Activated CD8-positive, alpha-beta memory T cell treated with anti-CD3 and anti-CD28 coated beads, Interleukin-2, amount 50 U/mL, for 1 hour (primary cell): Measurements from ENCODE around the gene NFKBIE.
"Not testable (repeated sequence)": the region's sequence is repeated elsewhere in the genome, so short reads cannot be mapped to it uniquely, and the experiment has no call there.

Experiments used
- DNase-seq: peaks from one replicate; pipeline ENCODE4 v3.0.0-alpha.2; 2020; ENCODE audit errors: extremely low read depth

NFKBIE gene

GRCh38 chr6:44245912-44246662 is 19.3 kb downstream of the NFKBIE start:
- no peak for DNase-seq

- no peak for DNase-seq
Measured at GRCh38 chr6:44245391-44245911, 19.9 kb downstream of the NFKBIE start.

GRCh38 chr6:44243345-44243744 is 22.0 kb downstream of the NFKBIE start:
- no peak for DNase-seq

- no peak for DNase-seq
Measured at GRCh38 chr6:44238687-44239350, 26.5 kb downstream of the NFKBIE start.

- no peak for DNase-seq
Measured at GRCh38 chr6:44237813-44238433, 27.4 kb downstream of the NFKBIE start.

GRCh38 chr6:44237021-44237812 is 28.1 kb downstream of the NFKBIE start:
- DNase-seq: no peak

GRCh38 chr6:44235891-44236516 is 29.3 kb downstream of the NFKBIE start:
- no peak for DNase-seq

GRCh38 chr6:44235269-44235668 is 30.1 kb downstream of the NFKBIE start:
- DNase-seq: no peak

- no peak for DNase-seq
Measured at GRCh38 chr6:44234101-44235025, 31.0 kb downstream of the NFKBIE start.

- DNase-seq: no peak
Measured at GRCh38 chr6:44233567-44234100, 31.7 kb downstream of the NFKBIE start.

GRCh38 chr6:44232676-44233566 is 32.4 kb downstream of the NFKBIE start:
- no peak for DNase-seq

GRCh38 chr6:44231426-44231825 is 33.9 kb downstream of the NFKBIE start:
- DNase-seq: not testable (repeated sequence)

GRCh38 chr6:44230034-44230675 is 35.2 kb downstream of the NFKBIE start:
- DNase-seq: no peak

GRCh38 chr6:44229376-44230033 is 35.8 kb downstream of the NFKBIE start:
- DNase-seq: no peak

- no peak for DNase-seq
Measured at GRCh38 chr6:44228836-44229235, 36.5 kb downstream of the NFKBIE start.

GRCh38 chr6:44228433-44228832 is 36.9 kb downstream of the NFKBIE start:
- DNase-seq: no peak

- no peak for DNase-seq
Measured at GRCh38 chr6:44228031-44228430, 37.3 kb downstream of the NFKBIE start.
